Activated naive CD4-positive, alpha-beta T cell treated with anti-CD3 and anti-CD28 coated beads, Interleukin-2, amount 10 ng/mL, durations not matched to agents 7 days and 5 days (primary cell): ENCODE measurements around the gene NEURL3.

Source experiments
- CTCF ChIA-PET: fragments of 350-600 bp; sonication (Branson Sonifier 250); formaldehyde crosslinking; loops from one replicate; lab custom pipeline; 2021; ENCODE audit warnings: antibody characterized with exemption; lab: Charles Lee
- DNase-seq: peaks from one replicate; pipeline ENCODE4 v3.0.0-alpha.2; 2020
- H3K27ac Mint-ChIP-seq: one replicate; pipeline ENCODE4 v1.8.0; 2021; ENCODE audit warnings: mild to moderate bottlenecking, moderate library complexity, mixed read lengths
- H3K27me3 Mint-ChIP-seq: one replicate; pipeline ENCODE4 v1.8.0; 2021; ENCODE audit warnings: mild to moderate bottlenecking, mixed read lengths
- H3K36me3 Mint-ChIP-seq: one replicate; pipeline ENCODE4 v1.8.0; 2021; ENCODE audit warnings: mixed read lengths
- H3K4me1 Mint-ChIP-seq: one replicate; pipeline ENCODE4 v1.8.0; 2021; ENCODE audit warnings: mixed read lengths
- H3K4me3 Mint-ChIP-seq: one replicate; pipeline ENCODE4 v1.8.0; 2021; ENCODE audit warnings: mild to moderate bottlenecking, moderate library complexity, mixed read lengths
- H3K9me3 Mint-ChIP-seq: one replicate; pipeline ENCODE4 v1.8.0; 2021; ENCODE audit warnings: mixed read lengths

Gene NEURL3

GRCh38 chr2:96528700-96529375, 23.7 kb upstream of the NEURL3 start:
- H3K36me3 Mint-ChIP-seq, result no peaks in the 10 kb centered on the region
- peaks cover 87% of the 10 kb centered on the region for H3K4me1 Mint-ChIP-seq
- H3K9me3 Mint-ChIP-seq, result no peaks in the 10 kb centered on the region
- peak overlapping the region; percentile 90 for H3K27ac Mint-ChIP-seq
- no peak for DNase-seq
- CTCF ChIA-PET, result interaction anchor here (0.6 to 4.8 kb wide), 8 partner anchors 11 to 390 kb away, joined by 3 to 33 read pairs (median 4); partner anchors contain the start of gene ARID5A
- H3K4me3 Mint-ChIP-seq, result no peak overlapping the region
- peaks cover 37% of the 10 kb centered on the region for H3K27me3 Mint-ChIP-seq

DNA sequence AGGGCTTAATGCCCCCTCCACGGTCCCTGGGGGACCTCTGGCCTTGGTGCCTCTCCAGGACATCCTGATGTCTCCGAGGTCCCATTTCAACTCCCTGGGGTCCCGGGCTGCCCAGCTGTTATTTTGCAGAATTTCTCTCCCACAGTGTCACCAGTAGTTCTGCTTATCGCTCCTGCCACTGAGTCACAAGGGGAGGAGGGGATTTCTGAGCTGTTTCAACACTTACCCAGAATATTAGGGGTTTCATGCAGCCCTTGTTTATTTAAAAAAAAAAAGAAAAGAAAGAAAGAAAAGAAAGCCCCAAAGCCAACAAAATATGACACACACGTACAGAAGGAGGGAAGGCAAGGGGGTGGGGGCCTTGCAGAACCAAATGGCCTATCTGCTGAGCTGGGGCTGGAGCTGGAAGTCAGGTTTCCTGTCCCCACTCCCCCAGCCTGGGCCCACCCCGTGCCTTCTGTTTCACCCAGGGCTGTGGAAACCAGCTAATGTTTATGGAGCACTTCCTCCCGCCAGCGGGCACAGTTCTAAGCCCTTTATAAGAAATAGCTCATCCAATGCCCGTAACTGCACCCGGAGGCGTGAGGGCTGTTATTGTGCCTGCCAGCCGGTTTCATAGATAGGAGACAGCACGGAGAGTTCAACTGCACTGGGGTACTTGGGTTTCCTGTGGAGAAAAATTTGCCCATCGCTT, 23.0 kb upstream of the NEURL3 start:
- Mint-ChIP-seq H3K4me1 (peaks cover 86% of the 10 kb centered on the region), H3K27ac (peak overlapping the region; percentile 90), H3K36me3 (no peaks in the 10 kb centered on the region), H3K9me3 (no peaks in the 10 kb centered on the region), H3K4me3 (peak overlapping the region; percentile 68), H3K27me3 (peaks cover 32% of the 10 kb centered on the region)
- peak; percentile 76 for DNase-seq
- CTCF ChIA-PET, result interaction anchor here (0.6 to 4.8 kb wide), 10 partner anchors 8 to 389 kb away, joined by 3 to 33 read pairs (median 4); partner anchors contain the start of gene ARID5A

DNA sequence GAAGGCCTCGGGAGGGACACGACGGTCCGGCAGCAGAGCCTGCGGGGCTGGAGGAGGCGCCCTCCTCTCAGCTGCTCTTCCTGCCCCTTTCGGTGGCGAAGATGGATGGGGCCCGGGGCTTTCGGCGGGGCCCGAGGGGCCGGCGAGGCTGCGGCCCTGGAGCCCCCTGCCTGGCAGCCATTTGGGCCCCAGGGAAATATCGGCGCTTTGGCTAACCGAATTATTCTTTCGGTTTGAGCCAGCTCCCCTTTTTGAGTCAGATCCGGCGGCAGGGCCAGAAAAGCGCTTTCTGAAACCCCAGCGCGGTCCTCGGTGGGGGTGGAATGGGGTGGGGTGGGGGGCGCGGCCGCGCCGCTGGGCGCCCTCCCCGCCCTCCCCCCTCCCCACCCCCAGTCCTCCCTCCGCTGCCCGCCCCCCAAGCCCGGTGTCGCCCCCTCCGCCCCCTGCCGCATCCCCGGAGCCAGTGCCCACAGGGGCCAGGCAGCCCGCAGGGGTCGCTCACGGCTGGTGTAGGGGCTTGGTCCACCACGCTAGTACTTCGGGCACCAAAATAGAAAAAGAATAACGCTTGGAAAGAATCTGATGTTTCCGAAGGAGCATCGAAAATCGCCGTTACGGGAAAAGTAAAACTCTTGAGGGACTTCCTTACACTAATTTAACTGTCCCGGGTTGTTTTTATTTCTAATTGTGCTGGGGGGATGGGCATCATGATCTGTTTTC, 22.3 kb upstream of the NEURL3 start:
- CTCF ChIA-PET, result interaction anchor here (0.6 to 4.8 kb wide), 8 partner anchors 7 to 120 kb away, joined by 3 to 33 read pairs (median 4); partner anchors contain the start of gene ARID5A
- no peaks in the 10 kb centered on the region for H3K9me3 Mint-ChIP-seq
- H3K4me1 Mint-ChIP-seq, result peaks cover 89% of the 10 kb centered on the region
- DNase-seq, result peak; percentile 77
- peaks cover 37% of the 10 kb centered on the region for H3K27me3 Mint-ChIP-seq
- H3K4me3 Mint-ChIP-seq, result peak overlapping the region; percentile 68
- H3K27ac Mint-ChIP-seq, result peak overlapping the region; percentile 90
- no peaks in the 10 kb centered on the region for H3K36me3 Mint-ChIP-seq

DNA sequence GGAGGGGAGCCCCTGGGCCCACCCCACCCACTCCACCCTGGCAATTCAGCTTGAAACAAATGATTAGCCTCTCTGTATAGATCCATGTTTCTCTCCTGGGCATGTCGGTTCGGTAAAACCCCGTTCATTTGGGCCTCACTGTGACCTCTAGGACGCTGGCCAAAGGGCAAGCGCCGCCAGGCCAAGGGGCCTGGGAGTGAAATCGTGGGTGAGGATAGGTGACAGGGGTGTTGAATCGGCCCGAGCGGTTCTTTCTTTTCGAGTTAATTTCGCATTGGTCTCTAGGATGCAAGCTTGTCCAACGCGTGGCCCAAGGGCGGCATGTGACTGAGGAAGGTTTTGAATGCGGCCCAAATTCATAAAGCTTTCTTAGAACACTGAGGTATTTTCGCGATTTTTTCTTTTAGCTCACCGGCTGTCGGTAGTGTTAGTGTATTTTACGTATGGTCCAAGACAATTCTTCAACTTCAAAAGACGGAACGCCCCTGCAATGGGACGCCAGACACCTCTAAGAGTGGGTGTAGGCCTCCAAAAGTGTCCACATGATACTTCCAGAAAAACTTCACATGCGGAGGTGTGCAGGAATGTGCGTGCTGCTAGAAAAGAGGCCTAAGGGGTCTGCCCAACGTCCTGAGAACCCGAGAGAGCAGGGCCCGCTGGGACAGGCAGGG, 21.6 kb upstream of the NEURL3 start:
- peaks cover 34% of the 10 kb centered on the region for H3K27me3 Mint-ChIP-seq
- peaks cover 84% of the 10 kb centered on the region for H3K4me1 Mint-ChIP-seq
- H3K36me3 Mint-ChIP-seq, result no peaks in the 10 kb centered on the region
- CTCF ChIA-PET, result interaction anchor here (0.6 to 4.8 kb wide), 7 partner anchors 9 to 119 kb away, joined by 3 to 33 read pairs (median 5); partner anchors contain the start of gene ARID5A
- DNase-seq, result no peak
- H3K27ac Mint-ChIP-seq, result peak overlapping the region; percentile 77
- H3K9me3 Mint-ChIP-seq, result no peaks in the 10 kb centered on the region
- peak overlapping the region; percentile 49 for H3K4me3 Mint-ChIP-seq

GRCh38 chr2:96526101-96526591, 21.0 kb upstream of the NEURL3 start:
- Mint-ChIP-seq H3K4me3 (no peak overlapping the region), H3K36me3 (no peaks in the 10 kb centered on the region), H3K9me3 (no peaks in the 10 kb centered on the region), H3K4me1 (peaks cover 78% of the 10 kb centered on the region), H3K27me3 (peaks cover 29% of the 10 kb centered on the region), H3K27ac (no peak overlapping the region)
- CTCF ChIA-PET, result interaction anchor here (1.1 to 4.8 kb wide), 4 partner anchors 10 to 119 kb away, joined by 3 to 33 read pairs (median 6); partner anchors contain the start of gene ARID5A
- DNase-seq, result no peak

DNA sequence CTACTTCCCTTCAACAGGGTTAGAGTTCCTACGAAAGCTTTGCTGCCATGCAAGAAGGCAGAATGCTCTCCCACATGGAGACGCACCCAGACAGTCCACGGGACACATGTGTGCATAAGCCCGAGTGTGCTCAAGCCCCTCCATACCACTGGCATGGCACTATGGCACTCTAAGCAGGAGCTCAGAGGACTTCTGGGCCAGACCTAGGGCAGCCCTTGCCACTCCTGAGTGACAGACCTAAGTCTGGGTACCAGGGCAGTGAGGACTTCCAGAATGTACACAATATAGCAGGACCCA, 20.0 kb upstream of the NEURL3 start:
- H3K4me1 Mint-ChIP-seq, result peaks cover 71% of the 10 kb centered on the region
- no peak for DNase-seq
- no peaks in the 10 kb centered on the region for H3K36me3 Mint-ChIP-seq
- H3K9me3 Mint-ChIP-seq, result no peaks in the 10 kb centered on the region
- peaks cover 29% of the 10 kb centered on the region for H3K27me3 Mint-ChIP-seq
- H3K4me3 Mint-ChIP-seq, result no peak overlapping the region
- CTCF ChIA-PET, result interaction anchor here (0.6 kb wide), 1 partner anchor 116 kb away, joined by 4 read pairs; no protein-coding TSS in a partner anchor
- H3K27ac Mint-ChIP-seq, result no peak overlapping the region

- peaks cover 29% of the 10 kb centered on the region for H3K27me3 Mint-ChIP-seq
- DNase-seq, result no peak
- no peaks in the 10 kb centered on the region for H3K36me3 Mint-ChIP-seq
- CTCF ChIA-PET, result no interaction called here
- H3K4me3 Mint-ChIP-seq, result no peak overlapping the region
- H3K4me1 Mint-ChIP-seq, result peaks cover 66% of the 10 kb centered on the region
- peak overlapping the region; percentile 64 for H3K27ac Mint-ChIP-seq
- H3K9me3 Mint-ChIP-seq, result no peaks in the 10 kb centered on the region
Observed at GRCh38 chr2:96524482-96525210, 19.5 kb upstream of the NEURL3 start.

DNA sequence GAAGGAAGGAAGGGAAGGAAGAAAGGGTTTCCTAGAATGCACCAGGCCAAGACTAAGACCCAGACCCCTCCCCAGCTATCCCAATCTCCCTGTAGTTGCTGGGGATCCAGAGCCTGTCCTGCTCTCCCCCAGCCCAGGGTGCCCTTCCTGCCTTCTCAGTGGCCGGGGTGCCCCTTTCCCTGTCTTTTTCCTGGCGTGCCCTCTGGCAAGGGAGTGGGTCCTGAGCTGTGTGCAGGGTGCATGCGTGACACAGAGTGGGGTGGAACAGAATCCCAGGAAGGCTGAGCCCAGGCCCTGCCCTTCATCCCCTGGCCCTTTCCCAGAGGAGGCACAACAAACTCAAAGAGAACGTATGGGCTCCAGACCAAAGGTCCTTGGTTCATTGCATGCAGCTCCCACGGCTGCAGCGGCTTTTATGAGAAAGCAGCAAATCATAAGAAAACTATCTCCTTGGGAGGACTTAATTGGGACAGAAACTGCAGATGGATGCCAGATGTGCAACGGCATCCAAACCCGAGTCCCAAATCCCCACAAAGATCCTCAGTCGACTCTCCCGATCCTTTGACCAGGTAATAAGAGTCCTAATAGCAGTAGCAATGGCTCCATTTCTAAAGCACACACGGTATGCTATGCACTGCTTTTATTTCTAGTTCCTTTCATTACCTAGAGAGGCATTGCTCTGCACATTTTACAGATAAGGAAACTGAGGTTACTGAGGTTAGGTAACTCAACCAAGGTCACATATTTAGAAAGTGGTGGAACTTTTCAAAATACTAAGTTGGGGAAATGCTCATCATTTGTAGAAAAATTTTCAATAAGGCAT, 18.7 kb upstream of the NEURL3 start:
- DNase-seq, result no peak
- H3K27me3 Mint-ChIP-seq, result peaks cover 25% of the 10 kb centered on the region
- CTCF ChIA-PET, result interaction anchor here (2.1 kb wide), 1 partner anchor 13 kb away, joined by 6 read pairs; no protein-coding TSS in a partner anchor
- no peaks in the 10 kb centered on the region for H3K9me3 Mint-ChIP-seq
- no peak overlapping the region for H3K4me3 Mint-ChIP-seq
- H3K36me3 Mint-ChIP-seq, result no peaks in the 10 kb centered on the region
- peak overlapping the region; percentile 64 for H3K27ac Mint-ChIP-seq
- peaks cover 59% of the 10 kb centered on the region for H3K4me1 Mint-ChIP-seq

DNA sequence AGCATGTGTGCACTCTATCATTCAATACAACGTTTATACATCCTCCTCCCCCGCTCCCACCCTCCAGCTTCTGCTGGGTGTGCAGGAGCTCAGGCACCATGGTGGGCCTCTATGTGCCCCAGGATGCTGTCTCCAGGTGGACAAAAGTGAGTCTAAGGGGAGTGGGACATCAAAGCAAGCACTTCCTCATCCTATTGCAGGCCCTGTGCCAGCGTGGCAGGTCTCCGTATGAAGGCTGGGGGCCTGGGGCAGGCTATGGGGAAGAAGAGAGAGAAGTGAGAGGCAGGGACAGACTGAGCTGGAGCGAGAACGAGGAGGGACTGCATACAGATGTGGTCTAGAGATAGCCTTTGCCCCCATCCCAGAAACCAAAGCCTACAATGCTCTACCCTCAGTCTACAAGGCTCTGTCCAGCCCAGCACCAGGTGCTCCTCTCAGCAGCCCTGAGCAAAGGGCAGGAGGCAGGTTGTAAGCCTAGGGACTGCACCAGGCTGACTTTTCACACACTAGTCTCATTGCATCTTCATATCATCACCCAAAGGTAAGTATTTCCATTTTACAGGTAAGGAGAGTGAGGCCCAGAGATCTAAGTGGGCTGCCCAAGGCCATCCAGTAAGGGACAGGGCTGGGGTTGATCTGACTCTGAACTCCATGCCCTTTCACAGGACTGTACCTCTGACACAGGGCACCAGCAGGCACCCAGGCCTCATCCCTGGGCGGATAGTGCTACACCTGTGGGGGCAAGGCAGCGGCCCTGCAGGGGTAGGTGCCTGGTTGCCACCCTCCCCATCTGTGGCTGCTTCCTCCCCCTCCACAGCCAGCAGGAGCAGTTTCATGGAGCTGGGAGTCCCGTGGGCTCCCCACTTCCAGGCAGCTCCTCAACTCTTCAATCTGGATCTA, 17.4 kb upstream of the NEURL3 start:
- CTCF ChIA-PET, result interaction anchor here (2.1 kb wide), 1 partner anchor 12 kb away, joined by 6 read pairs; no protein-coding TSS in a partner anchor
- H3K27me3 Mint-ChIP-seq, result peaks cover 19% of the 10 kb centered on the region
- peak overlapping the region; percentile 16 for H3K27ac Mint-ChIP-seq
- peaks cover 2% of the 10 kb centered on the region for H3K9me3 Mint-ChIP-seq
- no peak for DNase-seq
- H3K4me1 Mint-ChIP-seq, result peaks cover 46% of the 10 kb centered on the region
- H3K4me3 Mint-ChIP-seq, result no peak overlapping the region
- no peaks in the 10 kb centered on the region for H3K36me3 Mint-ChIP-seq

DNA sequence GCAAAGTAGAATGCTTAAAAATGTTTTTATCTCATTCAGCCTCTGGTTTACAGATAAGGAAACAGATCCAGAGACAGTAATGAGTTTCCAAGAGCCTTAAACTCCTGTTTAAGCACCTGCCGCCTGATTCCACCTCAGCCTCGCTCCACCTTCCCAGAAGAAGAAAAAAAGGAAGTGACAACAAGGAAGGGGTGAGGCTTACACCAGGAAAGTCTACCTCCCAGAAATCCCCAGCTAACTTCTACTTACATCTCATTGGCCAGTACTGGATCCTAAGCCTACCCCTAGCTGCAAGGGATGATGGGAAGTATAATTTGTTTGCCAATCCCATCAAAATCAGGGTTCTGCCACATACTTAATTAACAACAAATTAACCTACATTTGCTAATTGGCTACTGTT, 16.1 kb upstream of the NEURL3 start:
- no peak overlapping the region for H3K27ac Mint-ChIP-seq
- H3K4me3 Mint-ChIP-seq, result no peak overlapping the region
- H3K9me3 Mint-ChIP-seq, result peaks cover 11% of the 10 kb centered on the region
- peaks cover 19% of the 10 kb centered on the region for H3K27me3 Mint-ChIP-seq
- H3K4me1 Mint-ChIP-seq, result peaks cover 39% of the 10 kb centered on the region
- no peak for DNase-seq
- CTCF ChIA-PET, result interaction anchor here (0.9 to 1.2 kb wide), 3 partner anchors 9 to 73 kb away, joined by 3 read pairs; no protein-coding TSS in a partner anchor
- peaks cover 6% of the 10 kb centered on the region for H3K36me3 Mint-ChIP-seq

GRCh38 chr2:96520697-96521096, 15.5 kb upstream of the NEURL3 start:
- no peak overlapping the region for H3K27ac Mint-ChIP-seq
- no peak for DNase-seq
- peaks cover 16% of the 10 kb centered on the region for H3K9me3 Mint-ChIP-seq
- H3K4me1 Mint-ChIP-seq, result peaks cover 33% of the 10 kb centered on the region
- peaks cover 6% of the 10 kb centered on the region for H3K36me3 Mint-ChIP-seq
- H3K4me3 Mint-ChIP-seq, result no peak overlapping the region
- H3K27me3 Mint-ChIP-seq, result peaks cover 19% of the 10 kb centered on the region
- CTCF ChIA-PET, result interaction anchor here (0.9 to 1.2 kb wide), 3 partner anchors 9 to 74 kb away, joined by 3 read pairs; no protein-coding TSS in a partner anchor
